Heart left ventricle (tissue), 16 donors: ENCODE results near the gene OPRL1. TPM values are rescaled to one million over a fixed set of nuclear protein-coding genes. Genes with fewer than 3 reads are reported as not detected.

ENCODE experiments used
- ATAC-seq, 4 donors: fragments of 200-7000 bp; cut with Tn5 transposase; one replicate each; pipeline ENCODE4 v1.9.1; 2020 to 2022; ENCODE audit warnings: moderate library complexity in 4 of 4, mild to moderate bottlenecking in 3 of 4, moderate number of reproducible peaks in 1 of 4
- DNase-seq, 5 donors: peaks; one replicate each; pipeline ENCODE4 v3.0.0-alpha.2; 2020
- H3K27ac ChIP-seq, 12 donors: fragments of 200-600 bp; sonication (generic) in 4 of 12; one replicate each; pipeline versions ENCODE4 v1.5.0 to v1.8.0; 2016 to 2022; ENCODE audit warnings: mild to moderate bottlenecking in 2 of 12
- H3K27me3 ChIP-seq, 9 donors: fragments of 200-600 bp; sonication (generic) in 2 of 9; one replicate each; pipeline versions ENCODE4 v1.5.1 to v1.8.0; 2016 to 2022; ENCODE audit warnings: mild to moderate bottlenecking in 3 of 9
- H3K36me3 ChIP-seq, 9 donors: fragments of 200-600 bp; sonication (generic) in 2 of 9; one replicate each; pipeline versions ENCODE4 v1.5.0 to v1.8.0; 2018 to 2022; ENCODE audit warnings: mild to moderate bottlenecking in 2 of 9
- H3K4me1 ChIP-seq, 12 donors: fragments of 200-600 bp; sonication (generic) in 4 of 12; one replicate each; pipeline versions ENCODE4 v1.5.0 to v1.8.0; 2016 to 2022; ENCODE audit warnings: mild to moderate bottlenecking in 3 of 12
- H3K4me3 ChIP-seq, 12 donors: fragments of 200-600 bp; sonication (generic) in 4 of 12; one replicate each; pipeline versions ENCODE4 v1.5.0 to v1.8.0; 2017 to 2022; ENCODE audit warnings: mild to moderate bottlenecking in 9 of 12, moderate library complexity in 4 of 12
- H3K9me3 ChIP-seq, 12 donors: fragments of 200-600 bp; sonication (generic) in 4 of 12; one replicate each; pipeline versions ENCODE4 v1.5.0 to v1.8.0; 2016 to 2022; ENCODE audit warnings: mild to moderate bottlenecking in 1 of 12
- POLR2A ChIP-seq, 2 donors: fragments of 450-650 bp; IDR thresholded peaks; one replicate each; pipeline ENCODE4 v1.6.1; 2017; ENCODE audit warnings: antibody characterized with exemption in 2 of 2, mild to moderate bottlenecking in 2 of 2, moderate library complexity in 2 of 2
- WGBS, 4 donors: extraction: QIAGEN DNeasy Blood & Tissue Kit in 2 of 4; methylation state at CpG; one replicate each; pipeline versions ENCODE4 v1.1.5 to v1.1.7; 2013 to 2018; 5-methylcytosine and 5-hydroxymethylcytosine counted together
- intact Hi-C, 10 donors: fragments of 100-400 bp; cut with DNase I; formaldehyde crosslinking; loops; one replicate each; pipeline versions ENCODE4 v1.11.1 to v1.14.2; 2022
- polyA plus RNA-seq, 2 donors: library from polyadenylated mRNA; stranded (reverse); fragments of 200-250 nt; gene quantifications; one replicate each; pipeline ENCODE4 v1.2.3, GENCODE V29; 2013
- total RNA-seq, 9 donors: library from RNA; depleted of rRNA in 2 of 9; stranded (reverse); fragments of >200 nt in 2 of 9; fragmentation: NEBNext Ultra II Directional in 3 of 9; extraction: Animal tissue kit (Norgen Biotek cat#: 25700) in 3 of 9; gene quantifications; one replicate each; pipeline versions ENCODE4 v1.1.0 to v1.2.4, GENCODE V29; 2016 to 2023
- TF ChIP-seq, protein P1 (sequence below), 12 donors: fragments of 200-600 bp; sonication (generic) in 4 of 12; IDR thresholded peaks; one replicate each; pipeline versions ENCODE4 v1.5.0 to v1.8.0; 2018 to 2022; ENCODE audit warnings: antibody characterized with exemption in 12 of 12, mild to moderate bottlenecking in 5 of 12
- donor health status: ischemic (EF 13 %, LVEDD 7.1; RV severe dilation, severe dysfunction).
- donor health status: healthy with polysubstance abuse.
- donor health status: DM: no; HTN: yes; CAD: no.
- donor health status: DM: no; HTN: no; CAD: no.
- donor health status: ischemic (EF 25% LVEDD 6.9; RV normal size, moderate dysfunction).
- donor health status: ischemic (EF 25% LVEDD 5.7; RV mildly dilated, moderate dysfunction).
- donor health status: healthy.
- donor health status: DM: yes; HTN: yes; CAD: no.
- donor health status: ischemic (EF 35%, LVEDD 5.7; RV mildly dilated, moderate dysfunction).
- donor health status: nonischemic (EF 11% LVEDD 7.7; RV severe dilation, severe dysfunction).
- donor health status: DM: yes; HTN: yes; CAD: no.
- donor health status: PGD.
- donor health status: ischemic (EF 29% LVEDD 5.4; RV normal size, mild dysfunction).
- donor health status: nonischemic (EF 23%, LVEDD 6.1; RV moderate dilation, normal function).

Gene OPRL1
- total and polyA plus RNA-seq, 11 donors: 0.18 to 1.9 (median 0.54) TPM

- H3K27ac ChIP-seq: peak overlapping the region in 3 of 12 donors; percentile 81 to 95 (median 91)
Measured at GRCh38 chr20:64077876-64078551, 1.9 kb upstream of the OPRL1 start.

DNA sequence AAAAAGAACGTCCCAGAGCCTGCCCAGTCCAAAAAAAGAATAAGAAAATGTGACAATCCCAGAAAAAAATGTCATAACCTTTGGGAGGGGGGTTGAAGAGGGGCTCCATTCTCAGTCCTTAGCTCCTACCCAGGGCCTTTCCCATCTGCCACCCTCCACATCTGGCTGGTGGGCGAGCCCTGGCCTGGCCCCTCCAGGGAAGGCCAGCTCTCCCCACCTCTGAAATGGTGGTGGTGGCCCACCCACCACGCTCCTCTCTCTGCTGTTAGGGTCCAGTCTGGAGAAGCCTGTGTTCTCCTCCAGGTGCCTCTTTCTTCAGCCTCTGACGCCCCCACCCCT is 979 bp upstream of the OPRL1 start:
- Histone ChIP-seq H3K27me3 (peaks cover 0 to 5% (median 2%) of the 10 kb centered on the region in 9 donors), H3K4me1 (peaks cover 2 to 54% (median 25%) of the 10 kb centered on the region in 12 donors), H3K27ac (peak overlapping the region; percentile 65 to 95 (median 86)), H3K4me3 (peak overlapping the region; percentile 37 to 93 (median 82)), H3K9me3 (no peaks in the 10 kb centered on the region), H3K36me3 (peaks cover 0 to 25% (median 3%) of the 10 kb centered on the region in 9 donors)
- WGBS, 4 donors: 26 to 35% (median 33%) methylated on average over 4 of the region's 4 CpGs
- TF ChIP-seq POLR2A (IDR thresholded peaks at IDR 0.05): no peak
- TF ChIP-seq, protein P1, sequence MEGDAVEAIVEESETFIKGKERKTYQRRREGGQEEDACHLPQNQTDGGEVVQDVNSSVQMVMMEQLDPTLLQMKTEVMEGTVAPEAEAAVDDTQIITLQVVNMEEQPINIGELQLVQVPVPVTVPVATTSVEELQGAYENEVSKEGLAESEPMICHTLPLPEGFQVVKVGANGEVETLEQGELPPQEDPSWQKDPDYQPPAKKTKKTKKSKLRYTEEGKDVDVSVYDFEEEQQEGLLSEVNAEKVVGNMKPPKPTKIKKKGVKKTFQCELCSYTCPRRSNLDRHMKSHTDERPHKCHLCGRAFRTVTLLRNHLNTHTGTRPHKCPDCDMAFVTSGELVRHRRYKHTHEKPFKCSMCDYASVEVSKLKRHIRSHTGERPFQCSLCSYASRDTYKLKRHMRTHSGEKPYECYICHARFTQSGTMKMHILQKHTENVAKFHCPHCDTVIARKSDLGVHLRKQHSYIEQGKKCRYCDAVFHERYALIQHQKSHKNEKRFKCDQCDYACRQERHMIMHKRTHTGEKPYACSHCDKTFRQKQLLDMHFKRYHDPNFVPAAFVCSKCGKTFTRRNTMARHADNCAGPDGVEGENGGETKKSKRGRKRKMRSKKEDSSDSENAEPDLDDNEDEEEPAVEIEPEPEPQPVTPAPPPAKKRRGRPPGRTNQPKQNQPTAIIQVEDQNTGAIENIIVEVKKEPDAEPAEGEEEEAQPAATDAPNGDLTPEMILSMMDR (IDR thresholded peaks at IDR 0.05): no peak
- no peak for ATAC-seq
- no peak for DNase-seq
- intact Hi-C loops: no loop called here

More at GRCh38 chr20:64077876-64078551, 1.9 kb upstream of the OPRL1 start:
- TF ChIP-seq, protein P1 (IDR thresholded peaks at IDR 0.05): no peak
- TF ChIP-seq POLR2A (IDR thresholded peaks at IDR 0.05): no peak
- H3K27me3 ChIP-seq: no peaks in the 10 kb centered on the region
- no peaks in the 10 kb centered on the region for H3K9me3 ChIP-seq
- H3K4me1 ChIP-seq: peaks cover 0 to 47% (median 20%) of the 10 kb centered on the region in 12 donors
- intact Hi-C loops: no loop called here
- peaks cover 0 to 34% (median 10%) of the 10 kb centered on the region in 9 donors for H3K36me3 ChIP-seq
- WGBS, 4 donors: 63 to 73% (median 68%) methylated on average over 13 to 15 of the region's 15 CpGs
- ATAC-seq: no peak
- DNase-seq: no peak
- peak overlapping the region in 11 of 12 donors; percentile 24 to 93 (median 82) for H3K4me3 ChIP-seq

GRCh38 chr20:64079273-64080012 is 439 bp upstream of the OPRL1 start, which contains the start of gene RGS19:
Gene RGS19 (minus strand): TSS chr20:64079518. CDS start chr20:64076886, 2,632 bp downstream.
- ATAC-seq: peak; percentile 33 to 67 (median 55)
- TF ChIP-seq POLR2A (IDR thresholded peaks at IDR 0.05): no peak
- TF ChIP-seq, protein P1 (IDR thresholded peaks at IDR 0.05): no peak
- DNase-seq: peak; percentile 80 to 92 (median 85)
- H3K27ac ChIP-seq: peak within 1 kb of the TSS; percentile 65 to 95 (median 86)
- H3K4me1 ChIP-seq: peaks cover 2 to 60% (median 27%) of the 10 kb centered on the region in 12 donors
- H3K4me3 ChIP-seq: peak within 1 kb of the TSS; percentile 37 to 93 (median 82)
- H3K36me3 ChIP-seq: peaks cover 0 to 20% (median 0%) of the 10 kb centered on the region in 9 donors
- intact Hi-C loops: loop anchor here in 4 of 10 donors (2.0 to 5.0 kb wide), 3 partner anchors 41 to 178 kb away; partner anchors contain the start of gene PCMTD2 (in 1 of the 4)
- H3K27me3 ChIP-seq: peaks cover 0 to 10% (median 7%) of the 10 kb centered on the region in 9 donors
- H3K9me3 ChIP-seq: no peaks in the 10 kb centered on the region
- WGBS, 4 donors: 1 to 12% (median 1%) methylated on average over 2 to 73 of the region's 73 CpGs
